ENCODE measurements around the gene IHH. TPM values are rescaled to one million over a fixed set of nuclear protein-coding genes. Genes with fewer than 3 reads are reported as not detected.
A peak's percentile ranks its signal among the peaks of the same experiment; 100 is the strongest.

IHH gene
- under 1 TPM in 1 of 2 donors, not detected in 1; 0.14 TPM for total RNA-seq

DNA sequence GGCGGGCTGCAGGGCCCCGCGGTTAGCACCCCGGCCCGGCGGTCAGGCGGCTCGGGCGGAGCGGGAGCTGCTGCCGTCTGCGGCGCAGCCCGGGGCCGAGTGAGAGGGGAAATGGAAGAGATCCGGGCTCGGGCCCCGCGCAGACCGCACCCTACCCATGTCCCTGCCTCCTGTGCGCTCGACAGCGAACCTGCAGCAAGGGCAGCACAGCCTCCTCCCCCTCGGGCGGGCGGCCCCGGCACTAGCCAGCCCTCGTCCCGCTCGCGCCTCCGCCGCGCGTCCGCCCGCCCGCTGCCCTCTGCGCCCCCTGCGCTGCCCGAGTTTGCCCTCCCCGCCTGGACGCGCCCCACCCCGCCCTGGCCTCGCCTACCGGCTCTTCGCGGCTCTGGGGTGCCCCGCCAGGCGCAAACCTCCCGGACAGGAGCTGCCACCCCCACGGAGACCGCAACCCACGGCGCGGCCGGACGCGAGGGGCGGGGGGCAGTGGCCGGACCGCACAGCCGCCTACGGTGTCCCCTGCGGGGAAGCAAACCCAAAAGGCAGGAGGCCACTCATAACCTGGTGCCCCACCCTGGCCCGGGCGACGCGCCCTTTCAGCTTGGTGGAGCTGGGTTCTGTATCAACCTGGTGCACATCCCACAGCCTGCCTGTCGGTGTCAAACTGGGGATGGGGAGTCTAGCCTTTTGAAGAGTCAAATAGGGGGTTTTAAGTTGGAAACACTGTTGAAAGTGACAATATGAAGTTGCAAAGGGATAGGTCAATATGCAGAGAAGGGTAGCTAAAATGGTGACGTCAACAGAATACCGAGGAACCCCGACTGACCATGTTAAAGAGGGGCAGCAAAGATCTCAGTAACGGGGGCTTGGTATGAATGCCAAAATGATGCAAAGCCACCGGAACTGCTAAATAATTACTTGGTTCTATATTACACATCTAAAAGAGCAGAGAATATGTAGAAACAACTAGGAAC, at the start of gene IHH:
TSS of gene IHH (minus strand) at position 101 of the 971 bp plus-strand sequence. CDS start 454 bp downstream, outside the sequence.
- ATAC-seq (no peak), DNase-seq (ENCODE audit: low spot score in 2 of 2) (no peak)
- Mint-ChIP-seq H3K9me3 (no peaks in the 10 kb centered on the region), H3K36me3 (no peaks in the 10 kb centered on the region), H3K27ac (no peak within 1 kb of the TSS)

DNA sequence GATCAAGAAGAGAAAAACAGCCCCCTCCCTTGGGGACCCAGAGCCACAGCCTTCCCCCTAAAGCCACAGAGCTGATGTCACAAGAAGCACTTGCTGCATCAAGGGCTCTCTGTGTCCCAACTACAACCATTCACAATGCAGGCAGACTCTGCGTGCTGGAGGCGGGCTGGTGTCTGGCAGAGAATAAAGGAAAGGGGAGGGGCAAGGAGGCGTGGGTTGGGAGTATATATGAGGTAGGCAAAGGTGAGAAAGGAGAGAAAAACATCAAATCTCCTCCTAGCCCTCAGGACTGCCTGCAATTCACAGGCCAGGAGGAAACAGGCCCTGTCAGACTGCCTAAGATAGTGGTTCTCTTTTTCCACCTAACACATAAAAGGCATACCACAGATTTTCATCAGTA, 48.8 kb upstream of the IHH start:
- H3K27ac Mint-ChIP-seq: peak overlapping the region in 1 of 2 donors; percentile 22
- H3K9me3 Mint-ChIP-seq: no peaks in the 10 kb centered on the region
- H3K36me3 Mint-ChIP-seq: no peaks in the 10 kb centered on the region
- ATAC-seq (peak; percentile 58 to 67), DNase-seq (ENCODE audit: low spot score in 2 of 2) (peak in 1 of 2 donors; percentile 32)

DNA sequence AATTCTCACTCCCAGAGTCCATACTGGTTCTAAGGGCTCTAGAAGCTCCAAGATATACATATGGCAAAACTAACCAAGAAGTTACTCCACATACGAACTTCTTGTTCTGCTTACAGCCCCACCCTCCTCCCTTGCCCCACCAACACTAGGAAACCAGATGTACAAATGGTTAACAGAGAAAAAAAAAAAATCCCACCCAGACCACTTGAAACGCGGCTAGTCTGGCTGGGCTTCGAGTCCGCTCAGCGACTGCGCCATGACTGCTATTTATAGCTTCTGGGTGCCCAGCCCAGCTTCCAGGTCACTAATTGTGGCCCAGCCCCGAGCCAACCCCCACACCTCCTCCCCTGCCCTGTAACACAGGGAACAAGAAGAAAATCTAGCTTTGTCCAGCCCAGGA, 47.0 kb upstream of the IHH start:
- Mint-ChIP-seq H3K27ac (no peak overlapping the region), H3K36me3 (no peaks in the 10 kb centered on the region), H3K9me3 (no peaks in the 10 kb centered on the region)
- ATAC-seq (no peak), DNase-seq (ENCODE audit: low spot score in 2 of 2) (no peak)

DNA sequence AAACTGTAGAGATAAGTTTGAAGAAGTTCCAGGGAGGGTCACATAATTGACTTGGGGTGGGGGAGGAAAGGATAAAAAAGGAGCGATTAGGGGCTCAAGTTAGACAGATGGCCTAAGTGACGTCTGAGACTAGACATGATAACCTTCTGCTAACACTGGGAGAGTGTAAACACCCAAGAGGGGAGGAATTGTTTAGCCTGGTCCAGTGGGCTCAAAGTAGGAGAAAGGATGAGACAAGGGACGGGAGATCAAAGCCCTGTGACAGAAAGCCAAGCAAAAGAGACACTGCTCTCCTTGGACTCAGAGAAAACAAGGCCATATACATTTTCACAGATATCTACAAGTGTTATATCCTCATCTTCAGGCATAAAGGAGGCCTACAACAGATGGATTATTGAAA, 45.5 kb upstream of the IHH start:
- no peaks in the 10 kb centered on the region for H3K36me3 Mint-ChIP-seq
- H3K27ac Mint-ChIP-seq: no peak overlapping the region
- ATAC-seq: no peak
- no peaks in the 10 kb centered on the region for H3K9me3 Mint-ChIP-seq
- DNase-seq (ENCODE audit: low spot score in 2 of 2): no peak

DNA sequence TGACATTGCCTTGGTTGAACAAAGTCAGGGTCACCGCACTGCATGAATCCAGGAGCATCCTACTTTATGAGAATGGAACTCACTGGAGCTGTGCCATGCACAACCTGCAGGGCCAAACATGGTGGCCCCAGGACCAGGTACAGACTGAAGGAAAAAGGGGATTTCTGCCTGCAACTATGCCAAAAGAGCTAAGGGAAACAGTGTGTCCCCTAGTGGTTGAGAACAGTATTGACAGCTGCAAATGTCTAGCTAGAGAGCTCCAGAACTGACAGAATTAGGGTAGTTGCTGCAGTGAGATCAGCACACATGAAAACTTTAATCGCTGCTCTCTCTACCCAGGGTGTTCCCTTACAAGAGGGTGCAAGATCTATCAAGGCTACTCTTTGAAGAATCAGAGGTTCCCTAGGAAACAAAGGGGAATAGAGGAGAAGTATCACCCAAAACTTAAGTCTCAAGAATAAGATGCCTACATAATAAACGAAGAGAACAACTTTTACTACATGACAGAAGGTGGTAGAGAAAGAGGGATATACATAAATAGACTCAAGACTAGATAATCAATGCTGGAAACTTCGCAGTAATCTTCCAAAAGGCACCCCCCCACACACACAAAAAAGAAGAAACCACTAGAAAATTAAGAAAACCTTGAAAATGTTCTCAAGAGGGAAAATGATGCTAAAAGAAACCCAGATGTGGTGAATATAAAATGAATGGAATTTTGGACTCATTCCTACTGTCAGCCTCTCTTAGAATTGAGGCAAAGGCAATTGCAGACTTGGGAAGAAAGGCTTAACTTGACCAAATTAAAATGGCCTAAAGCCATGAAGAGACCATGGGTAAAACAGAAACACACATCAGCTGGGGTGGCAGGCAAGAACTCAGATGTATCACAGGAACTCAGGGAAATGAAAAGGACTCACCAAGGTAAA, 43.6 kb upstream of the IHH start:
- H3K9me3 Mint-ChIP-seq: no peaks in the 10 kb centered on the region
- peak overlapping the region in 1 of 2 donors; percentile 54 for H3K27ac Mint-ChIP-seq
- H3K36me3 Mint-ChIP-seq: no peaks in the 10 kb centered on the region
- peak in 1 of 2 donors; percentile 22 for DNase-seq (ENCODE audit: low spot score in 2 of 2)
- ATAC-seq: peak; percentile 74 to 79

DNA sequence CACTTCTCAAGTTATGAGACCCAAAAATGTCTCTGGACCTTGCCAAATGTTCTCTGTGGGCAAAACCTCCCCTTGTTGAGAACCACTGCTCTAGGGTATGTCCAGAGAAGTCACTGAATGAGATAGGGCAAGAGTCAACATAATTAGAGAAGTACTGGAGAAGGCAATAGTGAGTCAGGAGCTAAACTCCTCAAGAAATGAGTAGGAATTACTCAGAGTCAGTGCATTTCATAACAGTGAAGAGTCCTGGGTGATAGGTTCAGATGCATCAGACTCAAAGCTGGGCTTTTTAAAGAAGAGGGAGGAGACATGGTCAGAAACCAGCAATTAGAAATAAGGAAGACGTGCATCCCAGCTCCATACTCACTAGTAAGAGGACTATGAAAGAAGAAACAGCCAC, 38.6 kb upstream of the IHH start:
- peak; percentile 50 to 64 for ATAC-seq
- Mint-ChIP-seq H3K27ac (no peak overlapping the region), H3K36me3 (no peaks in the 10 kb centered on the region), H3K9me3 (no peaks in the 10 kb centered on the region)
- no peak for DNase-seq (ENCODE audit: low spot score in 2 of 2)

DNA sequence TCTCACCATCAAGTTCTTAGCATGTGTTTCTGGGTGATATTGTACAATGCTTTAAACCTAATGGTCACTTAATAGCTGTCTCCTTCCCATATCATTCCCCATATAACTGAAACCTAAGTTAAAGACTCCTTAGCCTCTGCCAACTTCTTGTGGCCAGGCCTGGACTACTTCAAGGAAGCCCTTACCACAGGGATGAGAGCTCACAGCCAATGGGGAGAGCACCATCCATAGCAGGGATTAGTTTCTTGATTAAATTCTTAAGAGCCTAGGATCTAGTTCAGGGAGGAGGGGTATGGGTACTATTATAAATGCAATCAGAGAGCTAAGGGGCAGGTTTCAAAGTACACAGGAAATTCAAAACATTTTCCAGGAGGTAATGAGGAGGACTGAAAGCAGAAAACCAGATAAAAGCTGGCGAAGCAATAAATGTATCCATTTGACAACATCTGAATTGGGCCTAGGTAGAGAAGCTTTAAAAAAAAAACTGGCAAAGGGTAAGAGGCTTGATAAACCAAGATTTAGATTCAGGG, 34.8 kb upstream of the IHH start:
- no peaks in the 10 kb centered on the region for H3K36me3 Mint-ChIP-seq
- DNase-seq (ENCODE audit: low spot score in 2 of 2) (no peak), ATAC-seq (no peak)
- no peaks in the 10 kb centered on the region for H3K9me3 Mint-ChIP-seq
- H3K27ac Mint-ChIP-seq: no peak overlapping the region

DNA sequence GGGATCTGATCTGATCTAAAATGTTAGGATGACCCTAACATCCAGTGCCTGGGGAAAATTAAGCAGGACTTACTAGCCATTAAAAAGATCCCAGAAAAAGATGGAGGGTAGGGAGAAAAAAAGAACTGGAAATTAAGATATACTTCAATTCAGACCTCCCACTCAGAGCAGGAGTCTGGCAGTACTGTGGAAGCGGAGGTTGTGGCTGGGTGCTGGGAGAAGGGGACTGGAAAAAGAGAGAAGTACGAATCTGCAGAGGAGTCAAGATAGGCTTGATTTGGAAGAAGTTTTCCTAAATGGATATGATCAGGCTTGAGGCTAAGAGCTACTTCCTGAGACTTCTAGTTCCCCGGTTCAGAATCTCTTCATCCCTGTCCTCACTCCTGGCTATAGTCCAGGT, 33.5 kb upstream of the IHH start:
- Mint-ChIP-seq H3K36me3 (no peaks in the 10 kb centered on the region), H3K27ac (peak overlapping the region; percentile 18 to 86), H3K9me3 (no peaks in the 10 kb centered on the region)
- ATAC-seq: no peak
- no peak for DNase-seq (ENCODE audit: low spot score in 2 of 2)

DNA sequence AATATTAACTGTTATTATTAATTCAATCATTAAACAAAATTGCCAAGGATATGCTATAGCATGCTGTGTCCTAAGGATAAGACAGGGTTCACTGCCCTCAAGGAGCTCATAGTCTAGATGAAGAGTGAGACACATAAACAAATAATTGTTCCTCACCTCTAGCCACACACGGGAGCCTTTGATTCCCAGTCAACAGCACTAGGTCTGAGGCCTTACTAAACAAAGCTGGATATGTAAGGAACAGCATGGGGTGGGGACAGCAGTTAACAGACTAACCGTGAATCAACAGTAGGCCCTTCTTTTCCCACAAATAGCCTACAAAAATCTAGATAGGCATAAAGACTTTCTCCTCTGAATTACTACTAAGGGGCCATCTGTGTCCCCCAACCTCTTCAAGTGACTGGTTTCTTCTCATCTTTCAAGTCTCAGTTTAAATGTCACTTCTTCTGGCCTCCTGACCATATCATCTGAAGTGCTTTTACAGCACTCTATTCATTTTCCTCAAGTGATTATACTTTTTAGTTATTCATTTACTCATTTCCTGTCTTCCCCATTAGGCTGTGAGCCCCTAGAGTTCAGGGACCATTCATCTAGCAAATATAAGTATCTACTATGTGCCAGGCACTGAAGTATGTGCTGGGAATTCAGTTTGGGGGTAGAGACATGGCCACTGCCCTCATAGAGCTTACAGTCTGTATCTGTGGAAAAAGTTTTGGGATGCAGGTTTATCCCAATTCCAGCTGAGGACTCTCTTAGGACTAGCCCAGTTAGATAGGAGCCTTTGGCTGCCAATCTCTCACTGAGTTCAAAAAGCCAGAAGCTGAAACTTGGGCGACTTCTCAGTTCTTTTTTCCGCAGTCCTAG, 29.9 kb upstream of the IHH start:
- no peak for DNase-seq (ENCODE audit: low spot score in 2 of 2)
- no peak for ATAC-seq
- peak overlapping the region in 1 of 2 donors; percentile 8 for H3K27ac Mint-ChIP-seq
- H3K36me3 Mint-ChIP-seq: no peaks in the 10 kb centered on the region
- no peaks in the 10 kb centered on the region for H3K9me3 Mint-ChIP-seq

DNA sequence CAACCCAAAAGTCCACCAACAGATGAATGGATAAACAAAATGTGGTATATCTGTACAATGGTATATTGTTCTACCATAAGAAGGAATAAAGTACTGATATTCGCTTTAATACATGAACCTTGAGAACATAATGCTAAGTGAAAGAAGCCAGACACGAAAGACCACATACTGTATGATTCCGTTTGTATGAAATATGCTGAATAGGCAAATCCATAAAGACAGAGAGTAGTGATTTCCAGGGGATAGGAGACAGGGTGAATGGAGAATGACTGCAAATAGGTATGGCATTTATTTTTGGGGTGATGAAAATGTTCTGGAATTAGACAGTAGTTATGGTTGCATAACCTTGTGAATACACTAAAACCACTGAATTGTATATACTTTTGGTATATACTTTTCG, 28.6 kb upstream of the IHH start:
- Mint-ChIP-seq H3K9me3 (no peaks in the 10 kb centered on the region), H3K36me3 (no peaks in the 10 kb centered on the region), H3K27ac (no peak overlapping the region)
- ATAC-seq (no peak), DNase-seq (ENCODE audit: low spot score in 2 of 2) (no peak)

DNA sequence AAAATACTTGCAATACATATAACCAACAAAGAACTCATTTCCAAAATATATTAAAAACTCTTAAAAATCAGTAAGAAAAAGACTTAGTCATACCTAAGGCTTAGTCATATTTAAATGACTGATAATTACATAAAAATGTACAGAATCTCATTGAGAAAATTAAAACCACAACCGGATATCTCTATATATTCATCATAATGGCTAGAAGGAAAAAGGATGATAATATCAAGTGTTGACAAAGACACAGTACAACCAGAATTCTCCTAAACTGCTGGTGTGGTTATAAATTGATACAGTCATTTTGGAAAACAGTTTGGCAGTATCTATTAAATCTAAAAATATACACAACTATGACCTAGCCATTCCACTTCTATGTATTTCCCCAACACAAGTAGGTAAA, 27.1 kb upstream of the IHH start:
- Mint-ChIP-seq H3K9me3 (no peaks in the 10 kb centered on the region), H3K27ac (peak overlapping the region in 1 of 2 donors; percentile 30), H3K36me3 (no peaks in the 10 kb centered on the region)
- ATAC-seq (no peak), DNase-seq (ENCODE audit: low spot score in 2 of 2) (no peak)

DNA sequence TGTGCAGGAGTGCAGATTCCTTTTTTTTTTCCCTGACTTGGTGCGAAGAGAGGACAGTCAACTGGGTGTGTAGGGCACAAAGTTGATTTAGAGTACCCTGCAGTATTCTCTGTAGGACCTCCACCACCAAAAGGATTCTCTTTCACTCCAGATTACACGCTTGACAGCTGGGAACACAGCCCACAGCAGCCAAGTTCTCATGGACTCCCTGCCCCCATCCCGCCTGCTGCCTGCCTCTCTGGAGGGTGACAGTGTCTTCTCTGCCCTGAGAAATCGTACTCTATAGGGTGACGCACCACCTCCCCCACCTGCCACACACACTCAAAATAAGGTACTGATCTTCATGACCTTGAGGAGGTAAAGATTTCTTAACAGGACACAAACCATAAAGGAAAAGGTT, 26.6 kb upstream of the IHH start:
- DNase-seq (ENCODE audit: low spot score in 2 of 2) (no peak), ATAC-seq (no peak)
- Mint-ChIP-seq H3K9me3 (no peaks in the 10 kb centered on the region), H3K36me3 (no peaks in the 10 kb centered on the region), H3K27ac (peak overlapping the region in 1 of 2 donors; percentile 30)

DNA sequence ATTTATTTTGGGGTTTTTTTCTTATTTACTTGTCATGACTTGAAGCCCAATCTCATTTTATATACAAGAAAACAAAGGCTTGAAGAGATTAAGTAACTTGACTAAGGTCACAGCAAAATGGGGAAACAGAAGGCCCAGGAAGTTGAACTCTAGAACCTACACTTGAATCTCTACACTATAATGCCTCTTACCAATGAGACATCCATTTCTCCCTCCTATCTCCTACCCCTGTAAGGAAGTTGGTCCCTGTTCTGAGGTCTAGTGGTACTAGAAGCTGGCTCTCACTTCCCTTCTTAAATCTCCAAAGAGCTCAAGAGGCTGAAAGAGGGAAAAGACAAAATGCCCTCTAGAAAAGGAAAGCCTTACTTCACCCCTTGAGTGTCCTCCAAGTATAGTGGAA, 25.5 kb upstream of the IHH start:
- no peak for DNase-seq (ENCODE audit: low spot score in 2 of 2)
- no peak for ATAC-seq
- H3K9me3 Mint-ChIP-seq: no peaks in the 10 kb centered on the region
- H3K36me3 Mint-ChIP-seq: no peaks in the 10 kb centered on the region
- H3K27ac Mint-ChIP-seq: no peak overlapping the region

DNA sequence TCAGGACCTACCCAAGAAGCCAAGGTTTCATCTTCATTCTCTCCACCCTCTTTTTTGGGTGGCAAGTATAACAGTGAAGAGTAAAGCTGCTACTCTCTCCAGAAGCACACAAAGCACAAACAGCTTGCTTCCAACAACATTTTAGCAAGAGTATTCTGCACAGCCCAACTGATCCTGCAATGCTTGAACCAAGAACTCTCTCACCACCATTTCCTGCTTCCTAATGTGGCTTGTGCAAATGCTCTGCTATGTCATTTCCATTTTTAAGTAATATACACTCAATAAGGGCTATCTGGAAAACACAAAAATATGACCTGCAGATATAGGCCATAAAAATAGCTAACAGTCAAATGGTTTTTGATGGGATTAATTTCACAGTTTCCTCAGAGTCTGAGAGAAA, 24.1 kb upstream of the IHH start:
- no peak for DNase-seq (ENCODE audit: low spot score in 2 of 2)
- ATAC-seq: no peak
- Mint-ChIP-seq H3K27ac (no peak overlapping the region), H3K9me3 (no peaks in the 10 kb centered on the region), H3K36me3 (no peaks in the 10 kb centered on the region)

DNA sequence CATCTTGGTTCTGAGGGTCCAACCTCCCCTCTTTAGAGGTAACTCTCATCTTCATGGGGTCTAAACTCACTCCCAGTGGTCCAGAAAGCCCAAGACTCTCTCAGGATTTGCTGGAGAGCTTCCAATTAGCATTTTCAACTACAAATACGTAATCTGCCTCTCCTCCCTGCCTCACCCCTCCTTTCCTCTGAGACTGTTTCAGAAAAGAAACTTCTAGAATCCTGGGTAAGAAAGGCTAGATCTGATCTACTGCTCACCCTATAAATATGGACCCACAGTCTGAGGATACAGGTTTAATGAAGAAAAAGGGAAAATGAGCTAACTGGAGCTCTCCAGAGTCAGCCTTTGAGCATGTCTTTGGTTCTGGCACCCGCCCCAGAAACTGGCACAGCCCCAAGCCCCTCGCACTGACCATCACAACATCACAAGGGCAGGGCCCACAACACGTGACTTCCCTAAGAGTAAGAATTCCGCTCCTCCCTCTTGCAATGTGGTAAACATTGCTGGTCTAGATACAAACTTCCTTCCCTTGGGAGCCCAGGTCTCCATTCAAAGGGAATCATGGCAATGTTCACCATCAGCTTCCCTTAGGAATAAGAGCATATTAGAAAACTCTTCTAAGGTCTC, 21.7 kb upstream of the IHH start:
- H3K9me3 Mint-ChIP-seq: no peaks in the 10 kb centered on the region
- no peak for DNase-seq (ENCODE audit: low spot score in 2 of 2)
- no peak for ATAC-seq
- peak overlapping the region in 1 of 2 donors; percentile 33 for H3K27ac Mint-ChIP-seq
- no peaks in the 10 kb centered on the region for H3K36me3 Mint-ChIP-seq

All from activated naive CD4-positive, alpha-beta T cell treated with anti-CD3 and anti-CD28 coated beads, Interleukin-2, amount 50 U/mL, for 72 hours (primary cell).